HG03571 (cell line): ENCODE data around the gene ENO2.
"Not testable (repeated sequence)": the region's sequence is repeated elsewhere in the genome, so short reads cannot be mapped to it uniquely, and the experiment has no call there.

Source experiments
- ATAC-seq: cut with Tn5 transposase; IDR thresholded peaks from one replicate; pipeline ENCODE4 v1.9.1; 2021; ENCODE audit not compliant: unreplicated experiment

The ENO2 gene

DNA sequence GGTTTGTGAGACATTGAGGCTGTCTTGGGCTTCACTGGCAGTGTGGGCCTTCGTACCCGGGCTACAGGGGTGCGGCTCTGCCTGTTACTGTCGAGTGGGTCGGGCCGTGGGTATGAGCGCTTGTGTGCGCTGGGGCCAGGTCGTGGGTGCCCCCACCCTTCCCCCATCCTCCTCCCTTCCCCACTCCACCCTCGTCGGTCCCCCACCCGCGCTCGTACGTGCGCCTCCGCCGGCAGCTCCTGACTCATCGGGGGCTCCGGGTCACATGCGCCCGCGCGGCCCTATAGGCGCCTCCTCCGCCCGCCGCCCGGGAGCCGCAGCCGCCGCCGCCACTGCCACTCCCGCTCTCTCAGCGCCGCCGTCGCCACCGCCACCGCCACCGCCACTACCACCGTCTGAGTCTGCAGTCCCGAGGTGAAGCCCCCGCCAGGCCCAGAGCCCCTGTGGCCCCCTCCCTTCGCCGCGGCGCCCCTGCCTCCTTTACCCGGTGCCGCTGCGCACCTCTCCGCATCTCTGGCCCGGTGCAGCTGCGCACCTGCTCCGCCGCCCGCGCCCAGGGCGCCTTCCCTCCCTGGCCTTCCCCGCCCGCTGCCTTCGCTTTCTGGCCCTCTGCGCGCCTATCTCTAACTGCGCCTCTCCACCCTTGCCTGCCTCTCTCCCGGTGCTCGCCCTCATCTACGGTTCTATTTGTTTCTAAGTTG, at the start of gene ENO2:
ENO2 (plus strand) TSS at position 335 of the 701 bp plus-strand sequence. CDS start 1,253 bp downstream, outside the sequence.
- ATAC-seq, result peak; percentile 55

DNA sequence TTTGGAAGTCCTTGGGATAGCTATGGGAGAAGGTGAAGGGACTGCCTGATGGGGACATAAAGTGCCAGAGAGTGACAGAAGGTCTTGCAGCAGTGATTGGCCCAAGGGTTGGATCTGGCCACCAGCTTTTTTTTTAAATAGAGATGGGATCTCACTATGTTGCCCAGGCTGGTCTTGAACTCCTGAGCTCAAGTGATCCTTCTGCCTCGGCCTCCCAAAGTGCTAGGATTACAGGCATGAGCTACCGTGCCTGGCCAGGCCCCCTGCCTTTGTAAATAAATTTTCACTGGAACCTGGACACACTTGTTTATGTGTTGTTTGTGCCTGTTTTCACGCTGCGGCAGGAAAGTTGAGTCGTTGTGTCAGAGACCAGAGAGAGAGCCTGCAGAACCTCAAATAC, 49.1 kb upstream of the ENO2 start:
- not testable (repeated sequence) for ATAC-seq

DNA sequence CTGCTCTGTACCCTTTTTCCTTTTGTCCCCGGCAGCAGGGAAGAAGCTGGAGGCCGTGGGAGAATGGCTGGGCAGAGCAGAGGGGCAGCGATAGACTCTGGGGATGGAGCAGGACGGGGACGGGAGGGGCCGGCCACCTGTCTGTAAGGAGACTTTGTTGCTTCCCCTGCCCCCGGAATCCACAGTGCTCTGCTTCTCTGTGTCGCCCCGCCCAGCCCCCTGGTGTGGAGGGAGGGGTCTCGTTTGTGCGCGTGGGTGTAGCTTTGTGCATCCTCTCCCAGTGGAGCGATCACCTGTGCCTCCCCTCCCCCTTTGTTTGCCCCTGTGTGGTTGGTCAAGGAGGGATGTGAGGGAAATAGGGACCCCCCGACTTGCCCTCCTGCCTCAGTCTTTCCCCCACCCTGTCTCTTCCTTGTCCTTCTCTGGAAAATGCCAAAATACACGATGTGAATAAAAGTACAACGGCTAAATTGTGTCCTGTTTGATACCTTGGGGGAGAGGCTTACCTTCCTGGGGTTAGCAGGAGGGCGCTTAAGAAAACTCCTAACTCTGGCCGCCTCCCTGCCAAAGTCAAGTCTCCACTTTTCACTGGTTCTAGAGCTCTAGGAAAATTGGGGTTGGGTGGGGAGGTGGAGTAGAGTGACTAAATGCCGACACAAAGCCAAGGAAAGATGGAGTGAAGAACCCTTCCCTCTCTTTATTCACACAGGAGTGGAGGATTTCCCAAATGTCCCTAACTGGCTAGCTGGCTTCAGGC, 48.0 kb upstream of the ENO2 start:
- ATAC-seq, result no peak

DNA sequence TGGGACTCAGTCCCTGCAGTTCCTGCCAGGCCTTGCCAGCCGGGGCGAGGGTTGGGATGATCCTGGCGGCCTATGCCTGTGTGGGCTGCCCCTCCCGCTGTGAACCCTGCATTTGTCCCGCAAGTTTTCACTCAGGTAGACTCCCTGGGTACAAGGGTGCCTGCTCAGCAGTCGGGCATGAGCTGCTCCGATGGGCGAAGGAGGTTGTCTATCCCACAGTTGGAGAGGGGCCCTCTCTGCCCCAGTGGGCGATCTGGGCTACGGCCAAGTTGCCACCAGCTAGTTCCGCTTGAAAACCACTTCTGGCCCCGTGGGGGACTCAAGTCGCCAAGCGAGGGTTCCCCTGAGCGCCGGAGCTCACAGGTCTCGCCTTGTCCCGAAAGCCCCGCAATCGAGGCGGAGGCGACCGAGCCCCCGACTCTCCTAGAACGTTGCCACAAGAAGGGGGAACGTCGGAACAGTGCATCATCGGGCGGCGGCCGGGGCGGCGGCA, 47.4 kb upstream of the ENO2 start:
- ATAC-seq, result peak; percentile 4

DNA sequence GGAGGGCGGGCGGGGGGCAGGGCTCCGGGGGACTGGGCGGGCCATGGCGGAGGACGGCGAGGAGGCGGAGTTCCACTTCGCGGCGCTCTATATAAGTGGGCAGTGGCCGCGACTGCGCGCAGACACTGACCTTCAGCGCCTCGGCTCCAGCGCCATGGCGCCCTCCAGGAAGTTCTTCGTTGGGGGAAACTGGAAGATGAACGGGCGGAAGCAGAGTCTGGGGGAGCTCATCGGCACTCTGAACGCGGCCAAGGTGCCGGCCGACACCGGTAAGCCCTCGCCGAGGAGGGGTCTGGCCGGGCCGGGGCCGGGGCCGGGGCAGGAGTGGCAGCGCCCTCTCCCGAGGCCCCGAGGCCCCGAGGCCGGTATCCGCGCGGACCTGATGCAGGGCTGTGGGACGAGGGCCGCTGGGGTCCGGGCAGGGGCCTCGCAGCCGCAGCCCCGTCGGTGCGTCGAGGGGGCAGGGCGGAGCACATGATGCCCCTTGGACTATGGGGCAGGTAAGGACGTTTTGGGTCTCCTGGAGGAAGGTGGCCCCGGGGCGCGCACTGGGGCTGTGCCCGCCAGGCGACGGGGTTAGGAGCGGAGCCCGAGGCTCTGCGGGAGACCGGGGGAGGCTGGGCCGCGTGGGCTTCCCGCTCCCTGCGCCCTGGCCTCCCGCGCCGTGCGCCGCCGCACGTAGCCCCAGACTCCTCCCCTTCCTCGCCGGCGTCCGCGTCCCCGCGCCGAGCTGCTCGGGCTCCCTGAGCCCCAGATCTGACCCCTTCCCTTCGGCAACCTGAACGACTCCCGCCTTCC, 46.8 kb upstream of the ENO2 start, which contains the start of gene TPI1:
TPI1 (plus strand) TSS at position 119 of the 798 bp plus-strand sequence; CDS start at position 155, 36 bp downstream.
- ATAC-seq, result peak; percentile 59

DNA sequence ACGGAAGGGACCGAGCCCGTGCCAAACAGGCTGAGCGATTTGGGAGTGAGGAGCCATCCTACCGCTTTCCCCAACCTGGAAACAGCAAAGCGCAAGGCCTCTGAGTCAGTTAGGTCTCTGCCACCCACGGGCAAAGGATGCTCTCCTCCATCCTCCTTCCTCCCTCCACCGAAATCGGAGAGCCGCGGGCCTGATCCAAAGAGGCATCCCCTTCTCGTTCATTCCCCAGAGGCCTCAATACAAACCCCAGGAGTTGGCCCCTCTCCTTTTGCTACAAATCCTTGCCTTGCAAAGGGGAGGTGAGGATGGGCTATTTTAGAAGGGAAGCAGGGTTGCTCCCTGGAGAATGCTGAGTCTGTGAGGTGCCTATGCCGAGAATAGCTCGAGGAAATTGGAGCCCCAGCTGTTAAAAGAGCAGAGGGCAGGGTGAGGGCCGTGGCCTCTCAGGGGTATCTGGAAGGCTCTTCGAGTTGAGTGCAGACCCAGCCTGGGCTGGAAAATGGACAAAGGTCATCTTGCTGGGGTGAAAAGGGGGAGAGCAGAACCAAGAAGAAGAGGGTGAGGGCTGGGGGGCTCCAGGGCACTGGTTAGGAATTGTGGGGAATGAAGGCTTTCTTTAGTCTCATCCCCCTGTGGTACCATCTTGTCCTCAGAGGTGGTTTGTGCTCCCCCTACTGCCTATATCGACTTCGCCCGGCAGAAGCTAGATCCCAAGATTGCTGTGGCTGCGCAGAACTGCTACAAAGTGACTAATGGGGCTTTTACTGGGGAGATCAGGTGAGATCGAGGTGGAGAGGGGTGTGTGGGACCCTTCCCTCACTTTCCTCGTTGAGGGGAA, 46.0 kb upstream of the ENO2 start:
- ATAC-seq, result no peak

DNA sequence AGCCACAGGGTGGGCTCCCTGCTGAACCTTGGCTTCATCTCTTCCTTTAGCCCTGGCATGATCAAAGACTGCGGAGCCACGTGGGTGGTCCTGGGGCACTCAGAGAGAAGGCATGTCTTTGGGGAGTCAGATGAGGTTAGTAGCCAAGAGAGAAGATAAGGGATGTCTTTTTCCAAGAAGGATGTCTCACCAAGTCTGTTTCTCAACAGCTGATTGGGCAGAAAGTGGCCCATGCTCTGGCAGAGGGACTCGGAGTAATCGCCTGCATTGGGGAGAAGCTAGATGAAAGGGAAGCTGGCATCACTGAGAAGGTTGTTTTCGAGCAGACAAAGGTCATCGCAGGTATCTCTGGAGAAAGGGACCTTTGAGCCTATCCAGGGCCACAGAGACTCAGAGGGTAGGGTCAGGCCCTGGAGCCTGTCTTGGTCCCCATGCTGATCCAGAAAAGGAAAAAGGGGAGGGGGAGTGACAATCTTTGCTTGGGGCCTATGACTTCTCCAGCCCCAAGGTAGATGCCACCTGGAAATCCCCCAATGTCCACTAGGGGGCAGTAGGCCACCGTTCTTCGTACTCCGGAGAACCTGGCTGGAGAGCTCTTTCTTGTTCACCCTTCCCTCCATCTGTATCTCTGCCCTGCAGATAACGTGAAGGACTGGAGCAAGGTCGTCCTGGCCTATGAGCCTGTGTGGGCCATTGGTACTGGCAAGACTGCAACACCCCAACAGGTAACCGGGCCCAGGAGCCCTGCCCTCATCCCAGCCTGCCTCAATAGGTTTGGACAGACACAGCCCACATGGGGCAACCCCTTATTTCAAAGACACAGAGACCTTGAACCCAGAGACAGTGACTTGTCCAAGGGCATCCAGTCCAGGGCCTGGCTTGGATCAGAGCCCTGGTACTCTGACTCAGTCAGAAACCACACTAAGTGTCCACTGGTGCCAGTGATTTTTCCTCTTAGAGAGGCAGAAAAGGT, 45.0 kb upstream of the ENO2 start:
- ATAC-seq, result no peak

DNA sequence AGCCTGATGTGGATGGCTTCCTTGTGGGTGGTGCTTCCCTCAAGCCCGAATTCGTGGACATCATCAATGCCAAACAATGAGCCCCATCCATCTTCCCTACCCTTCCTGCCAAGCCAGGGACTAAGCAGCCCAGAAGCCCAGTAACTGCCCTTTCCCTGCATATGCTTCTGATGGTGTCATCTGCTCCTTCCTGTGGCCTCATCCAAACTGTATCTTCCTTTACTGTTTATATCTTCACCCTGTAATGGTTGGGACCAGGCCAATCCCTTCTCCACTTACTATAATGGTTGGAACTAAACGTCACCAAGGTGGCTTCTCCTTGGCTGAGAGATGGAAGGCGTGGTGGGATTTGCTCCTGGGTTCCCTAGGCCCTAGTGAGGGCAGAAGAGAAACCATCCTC, 44.1 kb upstream of the ENO2 start:
- not testable (repeated sequence) for ATAC-seq

DNA sequence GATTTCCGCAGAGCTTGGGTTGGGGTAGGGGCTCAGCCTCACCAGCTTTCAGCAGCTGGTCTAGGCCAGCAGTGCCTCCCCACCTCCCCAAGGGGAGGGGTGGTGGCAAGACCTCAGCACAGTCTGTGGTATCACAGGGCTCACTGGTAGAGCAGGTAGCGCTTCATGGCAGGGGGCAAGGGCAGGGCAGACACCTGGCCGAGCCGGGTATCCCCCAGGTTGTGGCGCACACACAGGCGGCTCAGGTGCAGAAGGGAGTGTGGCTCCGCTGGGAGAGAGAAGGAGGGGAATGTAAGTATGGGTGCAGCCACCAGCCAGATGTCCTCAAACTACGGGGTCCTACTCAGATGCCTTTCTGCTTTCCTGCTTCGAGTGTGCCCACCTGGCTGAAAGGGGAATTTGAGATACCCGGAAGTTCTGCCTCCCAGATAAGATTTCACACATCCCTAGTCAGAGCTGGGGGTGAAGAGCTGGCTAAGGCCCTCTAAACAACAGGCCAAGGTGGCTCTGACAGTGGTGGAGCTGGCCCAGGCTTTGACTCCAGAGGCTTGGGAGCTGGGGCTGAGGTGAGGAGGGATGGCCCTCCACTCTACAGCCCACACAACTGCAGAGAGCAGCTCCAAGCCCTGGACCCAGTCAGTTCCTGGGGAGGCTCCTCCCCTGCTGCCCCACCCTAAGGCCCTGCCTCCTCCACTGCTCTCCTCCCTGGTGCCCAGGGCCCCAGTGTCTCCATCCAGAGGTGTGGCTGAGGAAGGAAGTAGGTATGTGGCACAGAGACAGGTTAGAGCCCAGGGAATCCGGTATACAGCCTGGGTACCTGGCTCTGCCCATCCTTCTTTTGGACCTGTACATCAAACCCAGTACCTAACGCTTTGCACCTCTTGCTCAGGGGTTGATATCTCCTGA, 43.1 kb upstream of the ENO2 start:
- no peak for ATAC-seq

DNA sequence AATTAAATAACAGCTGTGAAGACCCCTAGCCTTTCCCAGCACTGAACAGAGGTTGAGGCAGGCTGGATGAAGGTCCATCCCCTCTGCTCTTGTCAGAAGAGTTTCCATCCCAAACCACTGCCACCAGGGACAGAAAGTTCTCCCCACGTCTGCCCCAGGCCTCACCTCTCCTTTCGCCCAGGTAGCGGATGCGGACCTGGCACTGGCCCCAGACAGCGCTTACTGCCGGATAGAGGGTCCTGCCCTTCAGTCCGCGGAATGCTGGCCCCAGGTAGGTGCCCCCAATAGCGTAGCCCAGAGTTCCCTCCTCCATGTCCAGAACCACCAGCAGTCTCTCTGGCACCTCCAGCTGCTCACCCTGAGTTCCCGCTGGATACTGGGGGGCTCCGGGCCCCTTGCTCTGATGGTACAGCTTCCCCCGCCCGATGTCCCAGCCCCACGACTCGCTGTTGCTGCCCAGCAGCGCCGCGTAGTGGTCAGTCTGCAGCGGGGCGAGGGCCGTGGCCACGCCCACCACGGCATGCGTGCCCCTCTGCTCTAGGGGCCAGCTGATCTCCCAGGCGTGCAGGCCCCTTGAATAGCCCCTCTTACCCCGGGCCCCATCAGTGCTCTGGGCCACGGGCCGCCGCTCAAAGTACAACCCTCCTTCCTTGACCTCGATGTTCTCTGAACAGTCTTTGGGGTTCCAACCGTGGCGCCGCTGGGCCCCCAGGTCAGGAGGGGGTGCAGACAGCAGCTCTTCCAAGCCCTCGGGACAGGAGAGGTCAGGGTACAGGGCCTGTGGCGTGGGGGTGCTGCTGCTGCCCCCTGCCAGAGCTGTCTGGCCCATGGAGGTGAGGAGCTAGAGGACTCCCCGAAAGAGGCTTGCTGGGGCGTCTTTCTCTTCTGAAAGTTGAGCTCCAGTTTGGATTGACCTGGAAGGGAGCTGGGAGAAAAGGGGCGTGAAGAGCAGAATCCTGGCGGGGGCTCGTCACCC, 42.0 kb upstream of the ENO2 start:
- no peak for ATAC-seq

DNA sequence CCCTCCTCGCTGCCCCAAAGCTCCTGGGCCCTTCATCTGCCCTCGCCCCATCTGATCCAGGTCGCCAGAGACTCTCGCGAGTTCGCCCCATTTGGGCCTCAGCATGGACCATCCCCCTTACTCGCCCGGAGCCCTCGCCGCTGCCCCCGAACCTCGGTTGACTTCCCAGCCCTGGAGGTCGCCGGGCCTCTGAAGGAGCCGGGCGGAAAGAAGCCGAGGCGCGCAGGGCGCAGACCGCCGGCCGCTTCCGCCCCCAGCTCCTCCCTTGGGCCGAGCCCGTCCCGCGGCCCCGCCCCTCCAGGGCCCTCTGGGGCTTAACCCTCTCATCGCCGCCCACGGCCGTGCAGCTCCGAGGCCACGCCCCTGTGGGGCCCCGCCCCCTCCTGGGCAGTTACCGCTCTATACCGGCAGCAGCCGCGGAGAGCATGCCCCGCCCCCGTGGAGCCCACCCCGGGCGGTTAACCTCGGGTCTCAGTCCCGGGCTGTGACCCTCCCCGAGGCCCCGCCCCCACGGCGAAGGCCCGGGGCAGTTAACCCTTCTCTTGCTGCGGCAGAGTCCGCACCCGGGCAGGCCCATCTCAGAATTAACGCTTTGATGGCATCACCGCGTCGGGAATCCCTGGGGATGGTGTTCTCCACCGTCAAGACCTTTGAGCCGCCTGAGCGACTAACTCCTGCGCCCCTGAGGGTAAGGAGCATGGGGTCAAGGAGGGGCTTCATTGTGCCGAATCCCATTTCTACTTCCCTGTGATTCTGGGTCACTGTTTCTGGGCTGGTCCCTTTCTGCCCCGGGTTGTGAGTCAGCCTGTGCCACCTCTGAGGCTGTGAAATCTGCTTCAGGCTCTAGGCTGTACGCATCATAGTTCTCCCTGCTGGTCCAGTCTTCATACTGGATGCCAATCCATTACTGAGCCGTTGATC, 41.0 kb upstream of the ENO2 start, which contains the start of gene SPSB2:
SPSB2 (minus strand) TSS at position 210 of the 921 bp plus-strand sequence. CDS start 402 bp downstream, outside the sequence.
- ATAC-seq, result peak; percentile 63

DNA sequence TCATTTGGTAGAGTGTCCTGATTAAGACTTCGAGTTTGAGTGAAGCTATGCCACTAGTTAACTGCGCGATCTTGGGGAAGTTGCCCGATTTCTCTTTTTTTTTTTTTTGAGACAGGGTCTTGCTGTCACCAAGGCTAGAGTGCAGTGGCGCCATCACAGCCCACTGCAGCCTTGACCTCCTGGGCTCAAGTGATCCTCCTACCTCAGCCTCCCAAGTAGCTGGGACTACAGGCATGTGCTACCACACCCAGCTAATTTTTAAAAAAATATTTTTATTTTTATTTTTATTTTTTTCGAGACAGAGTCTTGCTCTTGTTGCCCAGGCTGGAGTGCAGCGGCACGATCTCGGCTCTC, 40.4 kb upstream of the ENO2 start:
- not testable (repeated sequence) for ATAC-seq

DNA sequence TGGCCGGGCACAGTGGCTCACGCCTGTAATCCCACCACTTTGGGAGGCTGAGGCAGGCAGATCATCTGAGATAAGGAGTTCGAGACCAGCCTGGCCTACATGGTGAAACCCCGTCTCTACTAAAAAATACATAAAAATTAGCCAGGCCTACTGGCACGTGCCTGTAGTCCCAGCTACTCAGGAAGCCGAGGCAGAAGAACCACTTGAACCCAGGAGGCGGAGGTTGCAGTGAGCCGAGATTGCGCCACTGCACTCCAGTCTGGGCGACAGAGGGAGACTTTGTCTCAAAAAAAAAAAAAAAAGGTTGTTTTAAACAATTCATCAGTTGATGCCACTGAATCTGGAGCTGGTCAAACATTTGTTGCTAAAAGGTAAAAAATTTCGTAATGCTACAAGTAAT, 34.6 kb upstream of the ENO2 start:
- not testable (repeated sequence) for ATAC-seq

DNA sequence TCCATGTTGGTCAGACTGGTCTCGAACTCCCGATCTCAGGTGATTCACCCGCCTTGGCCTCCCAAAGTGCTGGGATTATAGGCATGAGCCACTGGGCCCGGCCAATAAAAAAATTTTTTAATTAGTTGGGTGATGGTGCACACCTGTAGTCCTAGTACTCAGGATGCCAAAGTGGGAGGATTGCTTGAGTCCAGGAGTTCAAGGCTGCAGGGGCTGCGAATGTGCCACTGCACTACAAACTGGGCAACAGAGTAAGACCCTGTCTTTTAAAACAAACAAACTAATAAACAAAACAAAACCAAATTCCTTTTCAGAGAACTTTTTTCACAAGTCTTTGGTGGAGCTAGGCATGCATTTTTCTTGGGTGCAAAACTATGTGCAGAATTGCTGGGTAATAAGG, 31.1 kb upstream of the ENO2 start:
- ATAC-seq, result no peak

DNA sequence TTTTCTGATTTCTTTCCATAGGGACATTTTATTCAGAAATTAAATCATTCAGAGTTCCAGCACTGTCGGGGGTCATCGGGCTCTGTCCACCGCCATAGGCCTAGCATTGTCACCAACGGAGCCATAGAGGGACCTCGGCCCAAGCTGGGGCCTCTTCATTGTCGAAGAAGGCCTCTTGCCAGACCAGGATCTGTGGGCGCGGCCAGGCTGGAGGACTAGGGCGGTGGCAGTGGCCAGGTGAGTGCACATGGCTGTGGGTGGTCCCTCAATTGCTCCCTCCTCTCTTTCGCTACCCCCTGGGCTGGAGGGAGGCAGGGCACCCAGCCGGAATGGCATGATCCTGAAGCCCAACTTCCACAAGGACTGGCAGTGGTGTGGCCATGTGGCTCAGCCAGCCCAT, 30.7 kb upstream of the ENO2 start:
- ATAC-seq, result no peak

DNA sequence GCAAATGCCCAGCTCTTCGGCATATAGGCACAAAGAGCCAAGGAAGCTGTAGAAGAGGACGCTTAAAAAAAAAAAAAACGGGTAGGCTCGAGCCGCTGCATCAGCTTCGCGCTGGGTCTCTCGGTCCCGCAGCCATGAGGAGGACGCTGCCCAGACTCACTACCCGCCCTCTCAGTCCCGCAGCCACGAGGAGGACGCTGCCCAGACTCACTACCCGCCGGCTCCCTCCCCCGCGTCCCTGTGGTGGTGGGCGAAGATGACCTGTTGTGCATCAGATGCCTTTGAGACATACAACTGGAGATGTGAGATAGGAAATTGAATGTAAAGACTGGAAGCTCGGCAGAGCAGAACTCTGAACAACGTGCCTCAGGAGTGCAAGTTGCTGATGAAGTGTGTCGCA, 29.8 kb upstream of the ENO2 start:
- ATAC-seq, result no peak
